Measurements from ENCODE around the gene SLC22A16. TPM values are rescaled to one million over a fixed set of nuclear protein-coding genes. Genes with fewer than 3 reads are reported as not detected.

The SLC22A16 gene
- total and polyA plus RNA-seq, 11 donors = 0.25 to 2.4 (median 1.3) TPM; not detected in 7

GRCh38 chr6:110467566-110468140 lies 8.8 kb downstream of the SLC22A16 start:
- Histone ChIP-seq H3K27ac (no peak overlapping the region), H3K9me3 (peaks cover 0 to 27% (median 8%) of the 10 kb centered on the region in 12 donors), H3K4me3 (no peak overlapping the region), H3K36me3 (no peaks in the 10 kb centered on the region), H3K27me3 (no peaks in the 10 kb centered on the region), H3K4me1 (no peaks in the 10 kb centered on the region)
- TF ChIP-seq POLR2A (IDR thresholded peaks at IDR 0.05) (no peak), CTCF (IDR thresholded peaks at IDR 0.05) (no peak)
- WGBS, 4 donors = 76 to 87% (median 81%) methylated on average over 1 of the region's 1 CpG
- intact Hi-C loops (cut with DNase I) = no loop called here
- ATAC-seq (no peak), DNase-seq (no peak)

- intact Hi-C loops (cut with DNase I) = no loop called here
- Histone ChIP-seq H3K9me3 (peaks cover 0 to 42% (median 20%) of the 10 kb centered on the region in 12 donors), H3K4me1 (no peaks in the 10 kb centered on the region), H3K4me3 (no peak overlapping the region), H3K36me3 (no peaks in the 10 kb centered on the region), H3K27me3 (no peaks in the 10 kb centered on the region), H3K27ac (no peak overlapping the region)
- no peak for ATAC-seq
- WGBS, 4 donors = 64 to 70% (median 68%) methylated on average over 2 of the region's 2 CpGs
- DNase-seq = no peak
- TF ChIP-seq CTCF (IDR thresholded peaks at IDR 0.05) = no peak
- no peak for TF ChIP-seq POLR2A (IDR thresholded peaks at IDR 0.05)
Observed at GRCh38 chr6:110462884-110463481, 13.4 kb downstream of the SLC22A16 start.

GRCh38 chr6:110461376-110461775 lies 15.0 kb downstream of the SLC22A16 start:
- intact Hi-C loops (cut with DNase I) = no loop called here
- no peak for ATAC-seq
- no peaks in the 10 kb centered on the region for H3K36me3 ChIP-seq

More at GRCh38 chr6:110461376-110461775, 15.0 kb downstream of the SLC22A16 start:
- H3K9me3 ChIP-seq = peaks cover 0 to 42% (median 20%) of the 10 kb centered on the region in 12 donors
- H3K27me3 ChIP-seq = no peaks in the 10 kb centered on the region
- H3K4me3 ChIP-seq = no peak overlapping the region
- H3K27ac ChIP-seq = no peak overlapping the region
- no peak for DNase-seq
- WGBS, 4 donors = 50 to 90% (median 86%) methylated on average over 1 of the region's 1 CpG; no CpG with 5 or more reads in 1 of the 4 donors
- no peaks in the 10 kb centered on the region for H3K4me1 ChIP-seq
- TF ChIP-seq POLR2A (IDR thresholded peaks at IDR 0.05) (no peak), CTCF (IDR thresholded peaks at IDR 0.05) (no peak)

All from heart left ventricle (tissue), 16 donors.